Measurements from ENCODE around the gene FOXC2.

The FOXC2 gene

GRCh38 chr16:86569701-86570447, 3.2 kb downstream of the FOXC2 start:
- TF ChIP-seq CTCF (IDR thresholded peaks at IDR 0.05), result no peak
- TF ChIP-seq ZFX (IDR thresholded peaks at IDR 0.05; ENCODE audit: borderline replicate concordance), result no peak
- H3K27ac ChIP-seq, result no peak overlapping the region

DNA sequence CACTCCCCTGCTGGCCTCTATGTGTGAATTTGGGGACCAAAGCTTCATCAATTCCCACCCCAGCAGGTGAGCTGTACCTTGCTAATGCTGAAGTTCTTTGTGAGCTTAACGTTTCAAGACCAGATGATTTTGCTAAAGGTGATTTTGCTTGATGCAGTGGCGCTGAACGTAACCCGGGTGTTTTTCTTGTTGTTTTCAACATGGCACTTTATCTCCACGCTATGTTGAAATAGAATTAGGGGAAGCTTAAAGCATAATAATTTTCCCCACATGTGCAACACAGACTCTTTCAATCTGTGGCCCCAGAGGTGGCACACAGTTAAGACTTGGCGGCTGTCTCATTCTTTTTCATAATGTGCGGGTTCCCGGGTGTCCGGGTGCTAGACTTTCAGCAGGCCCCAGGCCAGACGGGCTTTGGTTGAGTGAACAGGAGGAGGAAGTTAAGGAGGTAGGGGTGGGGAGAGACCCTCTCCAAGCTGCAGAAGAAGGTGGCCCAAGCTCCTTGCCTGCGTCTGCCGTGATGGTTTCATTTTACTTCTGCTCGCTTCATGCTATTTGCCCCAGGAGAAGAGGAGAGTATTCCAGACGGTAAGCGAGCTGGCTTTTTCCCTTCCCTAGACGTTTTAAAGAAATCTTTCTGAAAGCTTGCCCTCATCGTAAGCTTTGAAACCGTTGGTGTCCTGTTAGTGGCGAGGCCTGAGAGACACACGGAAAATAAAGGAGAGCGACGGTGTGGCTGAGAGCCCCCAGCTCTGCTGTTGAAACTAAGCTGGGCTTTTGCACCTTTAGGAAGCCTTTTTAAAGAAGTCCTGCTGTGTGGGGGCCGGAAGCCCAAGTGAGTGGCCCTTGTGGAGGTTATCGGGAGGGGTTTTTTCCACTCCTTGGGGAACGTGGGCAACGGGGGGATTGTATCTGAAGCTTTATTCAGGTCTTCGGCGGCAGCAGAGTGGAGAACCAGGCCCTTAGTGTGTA, 4.2 kb downstream of the FOXC2 start:
- H3K27ac ChIP-seq, result no peak overlapping the region

GRCh38 chr16:86571530-86571915, 4.9 kb downstream of the FOXC2 start:
- H3K27ac ChIP-seq, result no peak overlapping the region
- TF ChIP-seq CTCF (IDR thresholded peaks at IDR 0.05) (no peak), ZFX (IDR thresholded peaks at IDR 0.05; ENCODE audit: borderline replicate concordance) (no peak)

More for the DNA sequence above, 4.2 kb downstream of the FOXC2 start:
- TF ChIP-seq ZFX (IDR thresholded peaks at IDR 0.05; ENCODE audit: borderline replicate concordance) (no peak), CTCF (IDR thresholded peaks at IDR 0.05) (no peak)

DNA sequence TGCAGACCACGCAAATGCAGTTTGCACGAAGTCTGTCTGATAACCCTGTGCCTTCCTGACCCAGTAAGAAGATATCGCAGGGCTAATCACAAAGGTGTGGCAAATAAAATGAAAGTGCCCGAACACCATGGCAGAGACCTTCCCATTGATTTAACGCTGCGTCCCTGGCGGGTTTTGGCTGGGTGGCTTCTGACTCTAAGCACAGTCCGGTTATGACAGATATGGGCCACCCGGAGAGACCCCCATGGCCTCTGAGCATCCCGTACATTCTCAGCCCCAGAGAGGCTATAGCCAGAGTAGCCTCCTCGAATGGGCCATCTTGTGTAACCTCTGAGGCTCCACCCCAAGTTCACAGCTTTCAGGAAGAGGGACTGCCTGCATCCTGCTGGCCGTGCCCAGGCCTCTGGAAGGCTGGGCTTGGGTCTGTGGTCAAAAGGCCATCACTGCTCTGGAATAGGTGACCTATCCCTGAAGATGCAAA, 5.5 kb downstream of the FOXC2 start:
- H3K27ac ChIP-seq, result no peak overlapping the region
- TF ChIP-seq CTCF (IDR thresholded peaks at IDR 0.05) (no peak), ZFX (IDR thresholded peaks at IDR 0.05; ENCODE audit: borderline replicate concordance) (no peak)

GRCh38 chr16:86572606-86573005, 6.0 kb downstream of the FOXC2 start:
- H3K27ac ChIP-seq, result no peak overlapping the region
- TF ChIP-seq CTCF (IDR thresholded peaks at IDR 0.05) (no peak), ZFX (IDR thresholded peaks at IDR 0.05; ENCODE audit: borderline replicate concordance) (no peak)

DNA sequence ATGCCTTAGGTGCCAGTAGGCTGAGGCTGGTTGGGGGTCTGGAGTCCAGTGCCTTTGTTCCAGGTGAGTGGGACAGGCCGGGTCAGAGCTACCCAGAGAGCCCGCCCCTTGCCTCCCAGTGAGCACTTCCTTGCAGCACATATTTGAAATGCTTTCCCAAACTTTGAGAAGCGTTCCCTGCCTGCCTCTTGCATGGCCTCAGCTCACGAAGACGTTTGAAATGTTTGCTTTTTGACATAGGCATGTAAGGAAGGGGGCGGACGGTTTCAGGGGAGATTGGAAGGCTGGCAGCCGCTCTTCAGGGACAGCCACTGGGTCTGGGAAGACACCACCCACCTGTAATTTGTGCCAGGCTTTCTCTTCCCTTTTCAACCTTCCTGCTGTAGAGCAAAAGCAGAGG, 6.6 kb downstream of the FOXC2 start:
- H3K27ac ChIP-seq, result no peak overlapping the region
- no peak for TF ChIP-seq ZFX (IDR thresholded peaks at IDR 0.05; ENCODE audit: borderline replicate concordance)
- no peak for TF ChIP-seq CTCF (IDR thresholded peaks at IDR 0.05)
